ENCODE results near the gene GDF15.

GDF15 gene, protein sequence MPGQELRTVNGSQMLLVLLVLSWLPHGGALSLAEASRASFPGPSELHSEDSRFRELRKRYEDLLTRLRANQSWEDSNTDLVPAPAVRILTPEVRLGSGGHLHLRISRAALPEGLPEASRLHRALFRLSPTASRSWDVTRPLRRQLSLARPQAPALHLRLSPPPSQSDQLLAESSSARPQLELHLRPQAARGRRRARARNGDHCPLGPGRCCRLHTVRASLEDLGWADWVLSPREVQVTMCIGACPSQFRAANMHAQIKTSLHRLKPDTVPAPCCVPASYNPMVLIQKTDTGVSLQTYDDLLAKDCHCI

GRCh38 chr19:18385675-18386542 lies at the start of gene GDF15:
Gene GDF15 (plus strand): TSS chr19:18386158. CDS start chr19:18386190, 32 bp downstream.
- DNase-seq = no peak
- no peaks in the 10 kb centered on the region for H3K36me3 ChIP-seq (replicated peaks; ENCODE audit: insufficient read depth, low read length)
- H3K4me3 ChIP-seq (ENCODE audit: low read length) = no peak within 1 kb of the TSS
- H3K4me2 ChIP-seq (ENCODE audit: low read depth, low read length) = no peak within 1 kb of the TSS
- H3K9ac ChIP-seq (ENCODE audit: low read length) = no peak within 1 kb of the TSS
- H2AFZ ChIP-seq (ENCODE audit: low read length) = no peak within 1 kb of the TSS
- H3K9me3 ChIP-seq (replicated peaks; ENCODE audit: insufficient read depth, low read length) = no peaks in the 10 kb centered on the region
- H3F3A ChIP-seq (ENCODE audit: insufficient read depth, low read length) = no peaks in the 10 kb centered on the region
- peaks cover 68% of the 10 kb centered on the region for H3K27me3 ChIP-seq (replicated peaks; ENCODE audit: insufficient read depth, low read length)
- H3K79me2 ChIP-seq (ENCODE audit: low read length) = no peaks in the 10 kb centered on the region
- H3K9me2 ChIP-seq (replicated peaks; ENCODE audit: insufficient read depth, low read length) = no peaks in the 10 kb centered on the region
- no peaks in the 10 kb centered on the region for H4K20me1 ChIP-seq (ENCODE audit: insufficient read depth, low read length)
- no peak within 1 kb of the TSS for H3K27ac ChIP-seq (ENCODE audit: low read length)
- TF ChIP-seq, protein P1, sequence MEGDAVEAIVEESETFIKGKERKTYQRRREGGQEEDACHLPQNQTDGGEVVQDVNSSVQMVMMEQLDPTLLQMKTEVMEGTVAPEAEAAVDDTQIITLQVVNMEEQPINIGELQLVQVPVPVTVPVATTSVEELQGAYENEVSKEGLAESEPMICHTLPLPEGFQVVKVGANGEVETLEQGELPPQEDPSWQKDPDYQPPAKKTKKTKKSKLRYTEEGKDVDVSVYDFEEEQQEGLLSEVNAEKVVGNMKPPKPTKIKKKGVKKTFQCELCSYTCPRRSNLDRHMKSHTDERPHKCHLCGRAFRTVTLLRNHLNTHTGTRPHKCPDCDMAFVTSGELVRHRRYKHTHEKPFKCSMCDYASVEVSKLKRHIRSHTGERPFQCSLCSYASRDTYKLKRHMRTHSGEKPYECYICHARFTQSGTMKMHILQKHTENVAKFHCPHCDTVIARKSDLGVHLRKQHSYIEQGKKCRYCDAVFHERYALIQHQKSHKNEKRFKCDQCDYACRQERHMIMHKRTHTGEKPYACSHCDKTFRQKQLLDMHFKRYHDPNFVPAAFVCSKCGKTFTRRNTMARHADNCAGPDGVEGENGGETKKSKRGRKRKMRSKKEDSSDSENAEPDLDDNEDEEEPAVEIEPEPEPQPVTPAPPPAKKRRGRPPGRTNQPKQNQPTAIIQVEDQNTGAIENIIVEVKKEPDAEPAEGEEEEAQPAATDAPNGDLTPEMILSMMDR (IDR thresholded peaks at IDR 0.05; ENCODE audit: low read length) = peak; percentile 58
- no peak for TF ChIP-seq EZH2 (optimal IDR thresholded peaks at IDR 0.05; ENCODE audit: low read depth, low read length)
- TF ChIP-seq EZH2phosphoT487 (IDR thresholded peaks at IDR 0.05; ENCODE audit: low read length) = no peak
- 0 out of 2 replicates have a peak, but pooled peaks cover 4% of the 10 kb centered on the region for H3K4me1 ChIP-seq (ENCODE audit: low read length)

- 0 out of 2 replicates have a peak, but pooled peaks cover 5% of the 10 kb centered on the region for H3K79me2 ChIP-seq (ENCODE audit: low read length)
- TF ChIP-seq, protein P1 (IDR thresholded peaks at IDR 0.05; ENCODE audit: low read length) = no peak
- no peak for TF ChIP-seq EZH2 (optimal IDR thresholded peaks at IDR 0.05; ENCODE audit: low read depth, low read length)
- no peak for TF ChIP-seq EZH2phosphoT487 (IDR thresholded peaks at IDR 0.05; ENCODE audit: low read length)
These were observed 47.4 kb upstream of the GDF15 start for GRCh38 chr19:18338541-18338940.

GRCh38 chr19:18339723-18340122 lies 46.2 kb upstream of the GDF15 start:
- Histone ChIP-seq H3K36me3 (replicated peaks; ENCODE audit: insufficient read depth, low read length) (no peaks in the 10 kb centered on the region), H3K4me2 (ENCODE audit: low read depth, low read length) (peak overlapping the region; percentile 100), H3F3A (ENCODE audit: insufficient read depth, low read length) (peaks cover 4% of the 10 kb centered on the region; the same call in 1 of the 2 replicates), H3K4me3 (ENCODE audit: low read length) (peak overlapping the region; percentile 92), H3K27ac (ENCODE audit: low read length) (no peak overlapping the region), H3K9me3 (replicated peaks; ENCODE audit: insufficient read depth, low read length) (no peaks in the 10 kb centered on the region), H3K9ac (ENCODE audit: low read length) (peak overlapping the region; percentile 47; the same call in 1 of the 2 replicates), H2AFZ (ENCODE audit: low read length) (peak overlapping the region; percentile 99), H3K9me2 (replicated peaks; ENCODE audit: insufficient read depth, low read length) (no peaks in the 10 kb centered on the region), H4K20me1 (ENCODE audit: insufficient read depth, low read length) (no peaks in the 10 kb centered on the region), H3K79me2 (ENCODE audit: low read length) (0 out of 2 replicates have a peak, but pooled peaks cover 5% of the 10 kb centered on the region), H3K4me1 (ENCODE audit: low read length) (0 out of 2 replicates have a peak, but pooled peaks cover 4% of the 10 kb centered on the region), H3K27me3 (replicated peaks; ENCODE audit: insufficient read depth, low read length) (peaks cover 7% of the 10 kb centered on the region)
- peak; percentile 43 for DNase-seq
- TF ChIP-seq EZH2 (optimal IDR thresholded peaks at IDR 0.05; ENCODE audit: low read depth, low read length) (no peak), EZH2phosphoT487 (IDR thresholded peaks at IDR 0.05; ENCODE audit: low read length) (no peak)
- TF ChIP-seq, protein P1 (IDR thresholded peaks at IDR 0.05; ENCODE audit: low read length) = peak; percentile 46

More at GRCh38 chr19:18338541-18338940, 47.4 kb upstream of the GDF15 start:
- no peaks in the 10 kb centered on the region for H3K9me3 ChIP-seq (replicated peaks; ENCODE audit: insufficient read depth, low read length)
- H2AFZ ChIP-seq (ENCODE audit: low read length) = no peak overlapping the region
- H3F3A ChIP-seq (ENCODE audit: insufficient read depth, low read length) = peaks cover 4% of the 10 kb centered on the region; the same call in 1 of the 2 replicates
- H3K27ac ChIP-seq (ENCODE audit: low read length) = no peak overlapping the region
- peaks cover 15% of the 10 kb centered on the region for H3K27me3 ChIP-seq (replicated peaks; ENCODE audit: insufficient read depth, low read length)
- H3K9ac ChIP-seq (ENCODE audit: low read length) = no peak overlapping the region
- DNase-seq = no peak
- H3K9me2 ChIP-seq (replicated peaks; ENCODE audit: insufficient read depth, low read length) = no peaks in the 10 kb centered on the region
- H4K20me1 ChIP-seq (ENCODE audit: insufficient read depth, low read length) = no peaks in the 10 kb centered on the region
- H3K4me3 ChIP-seq (ENCODE audit: low read length) = no peak overlapping the region
- H3K4me1 ChIP-seq (ENCODE audit: low read length) = 0 out of 2 replicates have a peak, but pooled peaks cover 4% of the 10 kb centered on the region
- H3K4me2 ChIP-seq (ENCODE audit: low read depth, low read length) = no peak overlapping the region
- H3K36me3 ChIP-seq (replicated peaks; ENCODE audit: insufficient read depth, low read length) = no peaks in the 10 kb centered on the region

Measured in MM.1S (cell line).